ENCODE results near the gene TSPO.
"Not testable (repeated sequence)": the region's sequence is repeated elsewhere in the genome, so short reads cannot be mapped to it uniquely, and the experiment has no call there.

TSPO gene

DNA sequence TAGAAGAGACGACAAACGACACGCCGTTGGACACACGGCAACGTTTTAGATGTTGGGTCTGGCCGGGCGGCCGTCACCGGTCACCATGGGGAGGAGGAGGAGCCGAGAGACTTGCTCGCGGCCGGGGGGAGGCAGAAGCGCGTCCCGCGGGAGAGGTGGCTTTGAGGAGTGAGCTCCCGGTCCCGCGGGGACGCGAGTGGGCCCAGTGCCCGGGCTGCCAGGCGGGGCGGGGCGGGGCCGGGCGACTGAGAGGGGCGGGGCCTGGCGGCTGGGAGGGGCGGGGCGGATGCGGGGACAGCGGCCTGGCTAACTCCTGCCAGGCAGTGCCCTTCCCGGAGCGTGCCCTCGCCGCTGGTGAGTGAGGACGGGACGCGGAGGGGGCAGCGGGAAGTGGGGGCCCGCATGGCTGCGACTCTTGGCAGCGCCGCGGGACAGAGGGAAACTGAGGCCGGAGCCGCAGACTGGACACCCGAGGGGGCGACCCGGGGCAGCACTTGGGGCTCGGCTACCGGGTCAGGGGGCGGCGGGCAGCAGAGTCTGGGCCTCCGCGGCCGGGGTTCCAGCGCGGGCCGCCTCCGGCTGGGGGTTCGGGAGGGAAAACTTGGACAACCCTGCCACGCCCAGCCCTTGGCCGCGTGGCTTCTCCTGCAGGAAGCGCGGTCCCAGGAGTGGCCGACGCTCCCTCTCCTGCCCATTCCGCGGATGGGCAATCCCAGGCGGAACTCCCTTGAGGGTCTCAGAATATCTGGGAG is at the start of gene TSPO:
TSS of gene TSPO (plus strand) at position 309 of the 752 bp plus-strand sequence. CDS start 7,680 bp downstream, outside the sequence.
- DNase-seq, result peak; percentile 63

DNA sequence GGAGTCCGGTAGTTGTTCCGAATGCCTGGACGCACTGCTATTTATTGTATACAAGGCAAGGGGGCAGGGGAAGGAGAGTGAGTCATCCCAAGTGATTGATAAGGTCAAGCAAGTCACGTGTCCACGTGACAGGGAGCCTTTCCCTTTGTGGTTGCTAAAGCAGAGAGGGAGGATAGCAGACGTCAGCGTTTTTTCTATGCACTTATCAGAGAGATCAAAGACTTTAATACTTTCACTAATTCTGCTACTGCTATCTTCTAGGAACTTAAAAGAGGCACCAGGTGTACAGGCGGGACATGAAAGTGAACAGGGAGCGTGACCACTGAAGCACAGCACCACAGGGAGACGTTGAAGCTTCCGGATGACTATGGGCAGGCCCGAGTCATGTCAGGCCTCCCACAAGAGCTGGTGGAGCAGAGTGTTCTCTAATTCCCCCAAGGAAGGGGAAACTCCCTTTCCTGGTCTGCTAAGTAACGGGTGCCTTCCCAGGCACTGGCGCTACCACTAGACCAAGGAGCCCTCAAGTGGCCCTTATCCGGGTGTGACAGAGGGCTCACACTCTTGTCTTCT is 47.2 kb upstream of the TSPO start:
- DNase-seq, result peak; percentile 26

DNA sequence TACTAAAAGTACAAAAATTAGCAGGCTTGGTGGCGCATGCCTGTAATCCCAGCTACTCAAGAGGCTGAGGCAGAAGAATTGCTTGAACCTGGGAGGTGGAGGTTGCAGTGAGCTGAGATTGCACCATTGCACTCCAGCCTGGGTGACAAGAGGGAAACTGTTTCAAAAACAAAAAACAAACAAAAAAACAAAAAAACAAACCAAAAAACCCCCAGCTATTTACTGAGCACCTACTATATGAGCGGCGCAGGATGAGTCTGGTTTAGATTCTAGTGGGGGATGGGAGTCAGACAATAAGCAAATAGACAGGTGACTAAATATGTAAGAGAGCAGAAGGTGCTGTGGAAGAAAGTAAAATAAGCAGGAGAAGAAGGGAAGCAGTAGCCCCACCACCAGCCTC is 46.4 kb upstream of the TSPO start:
- not testable (repeated sequence) for DNase-seq

DNA sequence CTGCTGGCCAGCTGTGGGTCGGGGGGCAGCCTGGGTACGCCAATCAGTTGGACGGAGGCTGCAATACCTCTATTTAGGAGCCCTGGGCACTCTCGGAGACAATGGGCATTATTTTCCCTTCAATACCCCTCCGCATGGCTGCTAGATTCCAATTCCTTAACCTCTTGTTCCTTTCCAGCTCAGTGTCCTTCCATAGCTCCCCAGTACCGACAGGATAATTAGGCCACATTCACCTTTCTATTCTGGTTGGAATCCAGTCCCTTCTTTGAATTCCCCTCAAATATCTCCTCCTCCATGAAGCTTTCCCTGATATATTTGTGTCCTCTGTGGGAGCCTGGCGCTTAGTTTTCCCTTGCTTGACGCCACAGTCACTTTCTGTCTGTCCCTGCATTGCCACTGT is 45.1 kb upstream of the TSPO start:
- DNase-seq, result no peak

DNA sequence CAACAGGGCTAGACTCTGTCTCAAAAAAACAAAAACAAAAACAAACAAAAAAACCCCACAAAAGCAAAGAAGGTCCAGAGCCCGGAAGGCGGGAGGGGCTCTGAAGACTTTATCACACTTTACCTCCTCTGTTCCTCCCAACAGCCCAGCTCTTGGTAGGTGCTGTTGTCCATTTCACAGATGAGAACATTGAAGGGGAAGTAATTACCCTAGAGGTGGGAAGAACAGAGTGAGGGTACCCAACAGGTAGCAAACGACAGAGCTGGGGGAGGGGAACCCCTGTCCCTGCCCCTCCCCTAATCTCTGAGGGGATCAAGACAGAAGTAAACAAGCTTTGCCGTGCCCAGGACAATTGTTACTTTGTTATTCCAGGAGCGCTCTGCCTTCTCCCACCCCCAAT is 41.8 kb upstream of the TSPO start:
- no peak for DNase-seq

DNA sequence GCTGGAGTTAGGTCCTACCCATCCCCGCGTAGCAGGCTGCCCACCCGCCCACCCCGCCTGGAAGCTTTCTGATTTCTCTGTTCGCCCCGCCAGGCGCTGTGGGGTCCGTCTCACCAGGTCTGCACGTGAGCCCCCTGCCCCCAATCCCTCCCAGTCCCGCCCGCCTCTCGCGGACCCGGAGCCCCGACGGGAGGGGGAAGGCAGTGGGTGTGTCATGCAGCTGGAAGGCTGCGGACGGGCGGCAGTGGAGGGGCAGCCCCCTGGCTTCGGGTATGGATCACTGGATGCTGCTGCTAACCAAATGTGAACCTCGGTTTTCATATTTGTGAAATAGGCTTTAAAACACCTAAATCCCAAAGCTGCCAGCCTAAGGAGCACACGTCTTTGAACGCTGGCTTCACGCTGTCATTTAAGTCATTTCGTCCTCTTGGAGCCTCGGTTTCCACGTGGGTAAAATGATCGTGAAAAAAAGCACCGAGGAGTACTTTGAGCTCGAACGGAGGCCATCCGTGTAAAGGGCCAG is 41.4 kb upstream of the TSPO start:
- DNase-seq, result no peak

DNA sequence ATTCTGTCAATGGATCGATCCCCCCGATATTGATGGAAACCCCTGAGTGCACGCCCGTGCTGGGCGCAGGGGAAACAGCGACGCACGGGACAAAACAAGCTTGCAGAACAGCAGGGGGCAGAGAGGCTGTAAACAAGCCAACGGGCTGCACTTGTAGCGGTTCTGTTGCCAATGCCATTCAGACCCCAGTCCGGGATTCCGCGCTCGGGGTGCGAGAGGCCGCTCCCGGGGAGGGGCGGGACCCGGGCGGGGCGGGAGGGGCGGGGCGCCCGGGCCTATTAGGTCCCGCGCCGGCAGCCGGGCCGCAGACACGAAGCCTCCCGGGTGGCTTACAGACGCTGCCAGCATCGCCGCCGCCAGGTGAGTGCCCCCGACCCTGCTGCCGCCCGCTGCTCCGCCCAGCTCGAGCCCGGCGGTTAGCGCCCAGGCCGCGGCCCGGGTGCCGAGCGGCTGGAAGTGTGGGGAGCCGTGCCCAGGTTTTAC is 40.9 kb upstream of the TSPO start, which contains the start of gene BIK:
TSS of gene BIK (plus strand) at position 307 of the 483 bp plus-strand sequence. CDS start 13,273 bp downstream, outside the sequence.
- DNase-seq, result peak; percentile 18

DNA sequence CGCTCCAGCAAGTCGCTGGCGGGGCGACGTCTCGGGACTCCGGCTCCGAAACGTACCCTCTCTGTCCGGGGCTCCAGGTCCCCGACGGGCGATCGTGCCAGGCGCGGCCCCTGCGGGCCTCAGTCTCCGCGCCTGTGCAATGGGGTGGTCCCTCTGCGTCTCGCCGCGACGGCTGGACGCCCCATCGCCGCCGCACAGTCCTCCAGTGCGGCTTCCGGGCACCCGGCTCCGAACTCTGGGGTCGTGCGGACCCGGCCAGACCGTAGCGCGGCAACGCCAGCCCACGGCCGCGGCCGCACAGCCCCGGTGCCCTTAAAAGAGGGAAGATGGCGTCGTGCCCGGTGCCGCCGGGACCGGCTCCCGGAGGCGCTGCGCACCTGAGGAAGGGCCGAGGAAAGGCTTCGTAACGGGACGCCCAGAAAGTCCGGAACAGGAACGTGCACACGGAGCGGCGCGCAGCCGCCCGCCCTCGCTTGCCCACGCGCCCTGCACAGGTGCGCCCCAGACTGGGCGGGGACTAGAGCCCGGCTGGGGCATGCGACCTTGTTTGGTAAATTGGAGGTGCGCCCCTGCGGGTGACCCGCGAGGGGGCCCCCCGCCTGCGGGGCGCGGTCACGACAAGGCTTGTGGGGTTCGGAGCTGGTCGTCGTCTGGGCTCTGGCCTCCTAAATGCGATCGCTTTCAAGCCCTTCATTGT is 40.3 kb upstream of the TSPO start:
- no peak for DNase-seq

DNA sequence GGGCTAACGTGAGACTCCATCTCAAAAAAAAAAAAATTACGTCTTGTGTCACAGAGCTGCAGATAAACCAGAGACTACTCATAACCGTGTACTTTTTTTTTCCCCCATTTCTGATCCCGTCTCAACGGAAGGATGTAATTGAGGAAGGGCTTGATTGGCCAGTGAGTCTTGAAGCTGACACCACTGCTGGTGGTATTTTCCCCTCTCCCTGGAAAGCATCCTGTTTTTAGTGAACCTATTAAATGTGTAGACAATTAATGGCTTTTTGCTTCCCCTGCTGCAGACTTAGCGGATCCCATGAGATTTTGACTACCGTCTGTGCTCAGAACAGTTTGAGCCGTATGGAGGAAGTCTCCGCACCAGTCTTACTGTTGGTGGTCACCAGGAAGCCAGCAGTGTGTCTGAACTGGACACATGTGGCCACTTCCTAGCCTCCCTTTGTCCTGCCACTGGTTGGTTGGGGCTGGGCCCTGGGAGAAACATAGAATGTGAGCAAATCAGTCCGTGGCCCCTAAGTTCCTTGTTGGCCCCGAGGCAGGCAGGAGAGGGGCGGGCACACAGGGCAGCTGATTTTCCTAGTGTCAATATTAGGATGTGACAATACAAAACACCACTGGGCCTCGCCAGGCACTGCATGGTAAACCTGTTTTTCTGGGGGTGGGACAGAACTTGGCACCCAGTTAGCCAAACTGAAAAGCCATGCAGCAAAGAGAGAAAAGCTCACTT is 37.7 kb upstream of the TSPO start:
- no peak for DNase-seq

DNA sequence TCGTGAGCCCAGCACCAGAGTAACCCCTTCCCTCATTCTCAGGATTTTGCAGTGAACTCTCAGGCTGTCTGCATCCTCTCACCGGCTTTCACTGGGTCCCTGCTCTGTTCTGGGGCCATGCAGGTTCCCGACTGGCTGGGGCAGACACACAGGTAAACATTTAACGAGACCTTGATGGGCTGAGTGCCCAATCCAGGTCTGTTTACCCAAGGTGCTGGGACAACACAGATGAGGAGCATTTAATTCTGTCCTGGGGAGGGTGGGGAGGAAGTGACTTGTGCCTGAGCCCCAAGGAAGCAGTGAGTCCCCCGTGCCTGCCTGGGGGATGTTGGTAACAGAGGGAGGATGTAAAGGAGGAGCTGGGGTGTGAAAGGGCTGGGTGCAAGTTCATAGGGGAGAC is 36.4 kb upstream of the TSPO start:
- no peak for DNase-seq

DNA sequence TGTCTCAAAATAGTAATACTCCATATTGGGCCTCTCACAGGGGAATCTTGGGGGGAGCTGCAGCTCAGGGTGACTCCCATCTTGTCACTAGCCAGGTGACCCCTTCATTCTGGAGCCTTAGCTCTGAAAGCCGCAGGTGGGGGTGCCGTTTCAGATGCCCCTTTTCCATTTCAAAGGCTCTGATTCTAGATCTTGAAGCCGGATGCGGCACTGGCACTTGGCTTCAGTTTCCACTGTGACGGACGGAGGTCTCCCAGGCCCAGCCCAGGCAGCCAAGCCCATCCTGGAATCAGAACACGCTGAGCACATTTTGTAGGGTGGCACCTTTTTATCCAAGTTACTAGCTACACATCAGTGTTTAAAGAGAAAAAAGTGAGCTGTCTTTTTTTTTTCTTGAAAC is 34.4 kb upstream of the TSPO start:
- no peak for DNase-seq

DNA sequence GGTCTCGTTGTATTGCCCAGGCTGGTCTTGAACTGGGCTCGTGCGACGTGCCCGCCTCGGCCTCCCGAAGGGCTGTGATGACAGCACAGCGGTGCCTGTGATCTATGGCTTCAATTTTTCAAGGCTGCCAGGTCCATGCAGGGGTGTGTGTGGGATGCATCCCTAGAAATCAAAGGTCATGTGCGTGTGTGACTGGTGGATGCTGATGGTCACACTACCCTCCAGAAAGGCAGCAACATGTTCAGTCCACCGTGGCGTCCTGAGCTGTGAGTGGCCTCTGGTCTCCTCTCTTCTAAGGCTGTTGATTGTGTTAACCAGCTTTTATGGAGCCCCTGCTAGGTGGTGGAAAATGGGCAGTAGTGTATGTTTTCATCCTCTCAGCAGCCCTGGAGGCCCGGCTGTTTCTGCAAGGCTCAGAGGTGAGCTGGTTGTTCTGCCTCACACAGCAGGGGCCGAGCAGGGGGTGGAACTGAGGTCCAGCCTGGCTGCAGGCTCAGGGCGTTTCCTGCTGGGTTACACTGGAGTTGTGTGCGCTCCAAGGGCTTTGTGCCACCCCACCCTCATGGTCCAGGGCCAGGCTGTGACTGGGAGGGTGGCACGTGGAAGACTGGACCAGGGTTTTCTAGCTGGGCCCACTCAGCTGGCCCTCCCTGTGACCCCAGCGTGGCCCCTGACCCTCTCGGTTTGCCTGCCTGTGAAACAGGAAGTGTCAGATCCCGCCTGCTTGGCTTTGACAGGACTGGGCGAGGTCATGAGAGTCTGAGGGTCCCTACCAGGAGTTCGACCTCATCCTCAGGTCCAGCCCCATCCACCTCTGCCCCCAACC is 33.1 kb upstream of the TSPO start:
- DNase-seq, result no peak

DNA sequence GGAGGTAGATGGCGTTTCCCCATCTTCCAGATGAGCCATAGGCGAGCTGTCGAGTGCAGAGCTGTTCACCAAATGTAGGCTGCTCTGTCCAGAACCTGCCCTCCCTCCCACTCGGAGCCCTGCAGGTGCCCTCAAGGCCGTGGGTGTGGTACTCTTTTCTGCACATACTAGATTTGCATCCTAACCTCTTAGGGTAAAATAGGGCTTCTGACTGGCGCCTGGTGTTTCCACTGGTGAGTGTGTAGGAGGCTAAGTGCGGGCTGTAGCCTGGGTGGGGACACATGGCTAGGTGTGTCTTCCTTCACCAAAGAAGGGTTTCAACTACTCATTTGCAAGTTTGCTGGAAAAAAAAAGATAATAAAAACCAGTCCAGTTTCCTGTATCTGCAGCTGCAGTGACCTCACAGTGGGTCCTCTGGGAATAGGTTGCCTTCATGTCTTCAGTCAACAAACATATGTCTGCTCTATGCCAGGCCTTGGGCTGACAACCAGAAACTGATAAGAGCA is 32.4 kb upstream of the TSPO start:
- no peak for DNase-seq

DNA sequence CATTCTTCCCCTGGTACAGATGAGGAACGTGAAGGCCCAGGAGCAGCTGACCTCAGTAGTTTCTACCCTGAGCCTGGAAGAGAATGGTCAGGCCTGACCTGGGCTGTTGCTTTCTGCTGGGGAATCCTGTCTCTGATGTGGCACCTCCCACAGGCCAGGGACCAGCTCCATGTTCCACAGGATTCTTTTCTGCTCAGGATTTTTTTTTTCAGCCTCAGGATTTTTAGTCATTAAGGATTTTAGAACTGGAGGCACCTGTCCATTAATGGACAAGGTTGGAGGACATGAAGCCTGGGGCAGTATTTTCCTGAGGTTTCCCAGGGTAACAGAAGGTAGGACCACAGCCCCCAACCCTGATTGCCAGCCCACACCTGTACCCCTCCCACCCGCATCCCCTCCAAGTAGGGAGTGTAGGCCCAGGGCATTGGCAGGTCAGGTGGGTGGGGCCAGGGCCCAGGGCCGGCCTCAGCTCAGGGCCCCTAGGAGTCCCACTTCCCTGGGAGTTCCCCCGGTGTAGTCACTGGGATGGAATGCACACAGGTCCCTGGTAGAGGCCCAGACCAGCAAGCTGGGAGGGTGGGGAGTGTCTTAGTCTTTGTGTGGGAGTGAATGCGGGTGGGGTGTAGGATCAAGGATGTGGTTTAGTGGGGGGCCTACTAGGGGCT is 24.7 kb upstream of the TSPO start:
- peak; percentile 81 for DNase-seq

DNA sequence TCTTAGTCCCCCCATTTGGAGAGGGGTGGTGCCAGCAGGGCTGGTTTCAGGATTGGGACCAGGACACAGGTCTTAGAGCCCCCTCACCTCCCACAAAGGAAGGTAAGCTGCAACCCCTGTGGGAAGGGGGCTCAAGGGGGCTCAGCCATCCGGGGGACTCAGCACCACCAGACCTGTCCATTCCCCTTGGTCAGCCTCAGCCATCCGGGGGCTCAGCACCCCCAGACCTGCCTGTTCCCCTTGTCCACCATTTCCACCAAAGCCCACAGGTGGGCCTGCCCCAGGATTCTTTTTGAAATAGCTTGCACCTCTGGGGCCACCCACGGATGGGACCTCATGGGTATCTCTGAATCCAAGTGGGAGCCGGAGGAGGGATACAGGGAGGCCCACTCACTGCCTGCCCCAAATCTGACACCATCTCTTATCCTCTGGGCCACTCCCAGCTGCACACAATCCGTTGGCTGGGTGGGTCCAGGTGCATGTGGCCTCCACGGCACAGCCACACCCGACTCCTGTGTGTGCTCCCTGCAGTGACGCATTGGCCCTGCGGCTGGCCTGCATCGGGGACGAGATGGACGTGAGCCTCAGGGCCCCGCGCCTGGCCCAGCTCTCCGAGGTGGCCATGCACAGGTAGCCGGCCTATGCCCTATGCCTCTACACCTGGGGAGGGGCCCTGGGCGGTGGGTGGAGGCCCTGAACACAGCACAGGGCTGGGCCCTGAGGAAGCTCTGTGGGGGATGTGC is 24.0 kb upstream of the TSPO start:
- DNase-seq, result no peak

DNA sequence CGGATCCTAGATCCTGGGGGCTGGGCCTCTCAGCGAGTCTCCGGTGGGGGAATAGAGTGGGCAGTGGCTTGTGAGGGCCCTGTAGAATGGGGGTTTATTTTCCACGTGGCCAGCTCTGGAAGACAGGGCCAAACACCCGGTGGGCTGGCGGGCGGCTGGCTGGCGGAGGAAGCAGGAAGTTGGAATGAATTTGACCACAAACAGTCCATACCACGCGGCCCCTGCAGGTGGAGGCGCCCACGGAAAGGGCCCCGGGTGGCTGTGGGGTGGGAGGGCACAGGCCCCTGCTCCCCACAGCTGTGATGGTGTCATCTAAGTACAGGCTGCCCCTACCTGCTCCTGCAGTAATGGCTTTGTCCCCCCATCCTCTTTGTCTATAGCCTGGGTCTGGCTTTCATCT is 23.2 kb upstream of the TSPO start:
- no peak for DNase-seq

DNA sequence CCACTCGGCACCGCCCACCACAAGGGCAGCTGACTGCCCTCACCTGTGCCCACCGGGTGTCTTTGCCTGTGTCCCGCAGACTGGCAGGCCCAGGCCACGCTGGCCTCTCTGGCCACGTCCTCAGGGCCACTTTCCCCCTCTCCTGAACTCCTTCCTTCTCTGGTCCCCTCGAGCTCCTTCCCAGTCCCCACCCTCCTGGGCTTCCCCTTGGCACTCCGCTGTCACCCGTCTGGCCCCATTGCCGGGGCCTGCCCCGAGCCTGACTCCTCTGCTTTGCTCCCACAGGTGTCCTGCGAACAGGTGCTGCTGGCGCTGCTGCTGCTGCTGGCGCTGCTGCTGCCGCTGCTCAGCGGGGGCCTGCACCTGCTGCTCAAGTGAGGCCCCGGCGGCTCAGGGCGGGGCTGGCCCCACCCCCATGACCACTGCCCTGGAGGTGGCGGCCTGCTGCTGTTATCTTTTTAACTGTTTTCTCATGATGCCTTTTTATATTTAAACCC is 22.4 kb upstream of the TSPO start:
- no peak for DNase-seq

DNA sequence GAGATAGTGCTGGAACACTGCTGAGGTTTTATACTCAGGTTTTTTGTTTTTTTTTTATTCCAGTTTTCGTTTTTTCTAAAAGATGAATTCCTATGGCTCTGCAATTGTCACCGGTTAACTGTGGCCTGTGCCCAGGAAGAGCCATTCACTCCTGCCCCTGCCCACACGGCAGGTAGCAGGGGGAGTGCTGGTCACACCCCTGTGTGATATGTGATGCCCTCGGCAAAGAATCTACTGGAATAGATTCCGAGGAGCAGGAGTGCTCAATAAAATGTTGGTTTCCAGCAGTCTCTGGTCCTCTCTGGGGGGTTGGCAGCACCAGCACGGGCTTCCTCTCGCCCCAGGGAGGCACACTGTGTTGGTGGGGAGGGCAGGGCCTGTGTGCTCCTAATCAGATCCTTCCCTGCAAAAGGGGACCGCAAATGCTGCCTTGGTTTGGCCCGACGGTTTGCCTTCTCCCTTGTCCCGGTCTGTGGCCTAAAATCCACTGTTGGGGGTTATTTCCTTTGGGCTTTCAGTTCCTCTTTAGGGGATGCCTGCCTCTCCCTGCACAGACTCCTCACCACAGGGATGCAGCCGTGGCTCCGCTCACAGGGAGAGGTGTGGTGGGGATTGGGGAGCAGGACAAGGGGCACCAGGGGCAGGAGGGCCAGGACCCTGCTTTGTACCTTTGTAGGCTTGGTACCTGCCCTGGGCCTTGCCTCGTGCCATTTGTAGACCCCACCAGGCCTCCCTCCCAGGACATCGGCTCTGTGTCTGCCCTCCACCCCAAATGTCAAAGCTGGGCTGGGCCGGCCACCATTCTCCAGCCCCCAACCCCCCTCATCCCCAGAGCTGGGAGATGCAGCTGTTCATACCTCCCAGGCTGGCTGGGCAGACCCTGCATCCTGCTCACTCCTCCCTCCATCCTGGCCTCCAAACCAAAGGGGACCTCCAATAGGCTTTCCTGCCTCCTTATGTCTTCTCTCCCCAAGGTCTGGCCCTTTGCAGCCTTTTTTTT is 21.6 kb upstream of the TSPO start:
- no peak for DNase-seq
